OCI-LY3 (cell line): ENCODE measurements around the gene EHBP1L1.

ENCODE experiments used
- H2AFZ ChIP-seq: fragments of 200-600, 300-600 bp; shearing (Covaris generic); 2 replicates; pipeline ENCODE4 v1.6.0; 2014; ENCODE audit warnings: antibody characterized with exemption, low read depth, low read length
- H3K27ac ChIP-seq: fragments of 200-600, 300-600 bp; sonication (generic); 2 replicates; pipeline ENCODE4 v1.5.1; 2014; ENCODE audit warnings: mild to moderate bottlenecking, low read length, moderate library complexity, mixed read lengths
- H3K27me3 ChIP-seq: fragments of 200-600, 300-600 bp; sonication (generic); 2 replicates; pipeline ENCODE4 v1.6.1; 2014; ENCODE audit warnings: low read depth, low read length, mixed read lengths
- H3K36me3 ChIP-seq: fragments of 200-600, 300-600 bp; sonication (generic); replicated peaks from 2 replicates; pipeline ENCODE3; 2014; ENCODE audit warnings: low read depth, low read length, mixed read lengths
- H3K4me1 ChIP-seq: fragments of 300-600, 200-600 bp; sonication (generic); 2 replicates; pipeline ENCODE4 v1.6.1; 2014; ENCODE audit warnings: low read length, mixed read lengths
- H3K4me2 ChIP-seq: fragments of 200-600, 300-600 bp; sonication (generic); 2 replicates; pipeline ENCODE4 v1.6.1; 2014; ENCODE audit warnings: low read length, mixed read lengths
- H3K4me3 ChIP-seq: fragments of 300-600, 200-600 bp; sonication (generic); 2 replicates; pipeline ENCODE4 v1.5.1; 2014; ENCODE audit warnings: antibody characterized with exemption, mild to moderate bottlenecking, low read length, moderate library complexity
- H3K79me2 ChIP-seq: fragments of 300-600, 200-600 bp; shearing (Covaris generic); 2 replicates; pipeline ENCODE4 v1.6.1; 2014; ENCODE audit warnings: mild to moderate bottlenecking, low read length, mixed read lengths
- H3K9ac ChIP-seq: fragments of 300-600, 200-600 bp; shearing (Covaris generic); 2 replicates; pipeline ENCODE4 v1.6.0; 2014; ENCODE audit warnings: mild to moderate bottlenecking, low read length, moderate library complexity
- H3K9me3 ChIP-seq: fragments of 200-600, 300-600 bp; shearing (Covaris generic); 2 replicates; pipeline ENCODE4 v1.6.1; 2014; ENCODE audit warnings: low read length, mixed read lengths; ENCODE audit not compliant: insufficient read depth
- H4K20me1 ChIP-seq: fragments of 200-600, 300-600 bp; sonication (generic); 2 replicates; pipeline ENCODE4 v1.6.1; 2016; ENCODE audit warnings: low read length, mixed read lengths; ENCODE audit not compliant: insufficient read depth
- CTCF ChIP-seq: fragments of 200-600, 300-600 bp; sonication (generic); IDR thresholded peaks from 2 replicates; pipeline ENCODE4 v1.5.1; 2014; ENCODE audit warnings: antibody characterized with exemption, low read length, low read depth
- EZH2phosphoT487 ChIP-seq: fragments of 200-600 bp; shearing (Covaris generic); IDR thresholded peaks from 2 replicates; pipeline ENCODE4 v1.6.1; 2018; ENCODE audit warnings: antibody characterized with exemption, mixed run types, low read depth

The EHBP1L1 gene

GRCh38 chr11:65584106-65584505 is 8.3 kb downstream of the EHBP1L1 start:
- Histone ChIP-seq H3K36me3 (peaks cover 24% of the 10 kb centered on the region), H3K4me1 (peaks cover 32% of the 10 kb centered on the region), H3K79me2 (no peaks in the 10 kb centered on the region)

GRCh38 chr11:65584723-65585171 is 8.9 kb downstream of the EHBP1L1 start:
- no peaks in the 10 kb centered on the region for H4K20me1 ChIP-seq
- H3K27me3 ChIP-seq = no peaks in the 10 kb centered on the region
- no peak overlapping the region for H3K4me3 ChIP-seq

More at GRCh38 chr11:65584106-65584505, 8.3 kb downstream of the EHBP1L1 start:
- no peak overlapping the region for H3K9ac ChIP-seq
- no peaks in the 10 kb centered on the region for H3K9me3 ChIP-seq
- no peaks in the 10 kb centered on the region for H3K27me3 ChIP-seq
- no peak for TF ChIP-seq EZH2phosphoT487
- TF ChIP-seq CTCF = no peak
- no peak overlapping the region for H3K4me2 ChIP-seq
- H3K4me3 ChIP-seq = no peak overlapping the region
- H2AFZ ChIP-seq = no peak overlapping the region
- no peak overlapping the region for H3K27ac ChIP-seq
- no peaks in the 10 kb centered on the region for H4K20me1 ChIP-seq

GRCh38 chr11:65585396-65586246 is 9.8 kb downstream of the EHBP1L1 start:
- no peak overlapping the region for H3K27ac ChIP-seq

More at GRCh38 chr11:65584723-65585171, 8.9 kb downstream of the EHBP1L1 start:
- peaks cover 39% of the 10 kb centered on the region for H3K4me1 ChIP-seq
- H3K9me3 ChIP-seq = no peaks in the 10 kb centered on the region
- H2AFZ ChIP-seq = no peak overlapping the region
- no peak overlapping the region for H3K27ac ChIP-seq
- TF ChIP-seq CTCF (no peak), EZH2phosphoT487 (no peak)
- H3K79me2 ChIP-seq = no peaks in the 10 kb centered on the region
- H3K36me3 ChIP-seq = peaks cover 24% of the 10 kb centered on the region
- H3K4me2 ChIP-seq = no peak overlapping the region
- no peak overlapping the region for H3K9ac ChIP-seq

More at GRCh38 chr11:65585396-65586246, 9.8 kb downstream of the EHBP1L1 start:
- no peak for TF ChIP-seq EZH2phosphoT487
- no peak for TF ChIP-seq CTCF
- H2AFZ ChIP-seq = no peak overlapping the region
- peaks cover 48% of the 10 kb centered on the region for H3K4me1 ChIP-seq
- no peaks in the 10 kb centered on the region for H3K9me3 ChIP-seq
- H3K36me3 ChIP-seq = peaks cover 23% of the 10 kb centered on the region
- no peak overlapping the region for H3K9ac ChIP-seq
- H3K4me3 ChIP-seq = no peak overlapping the region
- no peaks in the 10 kb centered on the region for H3K79me2 ChIP-seq
- no peaks in the 10 kb centered on the region for H3K27me3 ChIP-seq
- no peak overlapping the region for H3K4me2 ChIP-seq
- H4K20me1 ChIP-seq = no peaks in the 10 kb centered on the region
